Neural progenitor cell (in vitro differentiated cells): ENCODE data around the gene SLC35C1. TPM values are rescaled to one million over a fixed set of nuclear protein-coding genes. Genes with fewer than 3 reads are reported as not detected.

Experiments used
- DNase-seq: peaks from one replicate; pipeline ENCODE4 v3.0.0-alpha.2; 2016; ENCODE audit warnings: low spot score
- H2AFZ ChIP-seq: fragments of 200-600 bp; sonication (generic); replicated peaks from 2 replicates; pipeline ENCODE4 v1.6.1; 2016; ENCODE audit warnings: antibody characterized with exemption
- H3F3A ChIP-seq: fragments of 200-600 bp; sonication (generic); 2 replicates; pipeline ENCODE4 v1.6.1; 2016; ENCODE audit warnings: antibody characterized with exemption, low read depth
- H3K27ac ChIP-seq: fragments of 200-600 bp; sonication (generic); 2 replicates; pipeline ENCODE4 v1.5.1; 2016; ENCODE audit warnings: mild to moderate bottlenecking
- H3K27me3 ChIP-seq: fragments of 200-600 bp; sonication (generic); 2 replicates; pipeline ENCODE4 v1.6.1; 2016; ENCODE audit warnings: mild to moderate bottlenecking, moderate library complexity
- H3K36me3 ChIP-seq: fragments of 200-600 bp; sonication (generic); 2 replicates; pipeline ENCODE4 v1.5.1; 2016
- H3K4me1 ChIP-seq: fragments of 200-600 bp; sonication (generic); 2 replicates; pipeline ENCODE4 v1.6.1; 2016; ENCODE audit warnings: mixed run types
- H3K4me2 ChIP-seq: fragments of 200-600 bp; sonication (generic); 2 replicates; pipeline ENCODE4 v1.6.1; 2016
- H3K4me3 ChIP-seq: fragments of 200-600 bp; sonication (generic); 2 replicates; pipeline ENCODE4 v1.5.1; 2016
- H3K79me2 ChIP-seq: fragments of 200-600 bp; sonication (generic); 2 replicates; pipeline ENCODE4 v1.6.1; 2016; ENCODE audit warnings: low read depth
- H3K9ac ChIP-seq: fragments of 200-600 bp; sonication (generic); 2 replicates; pipeline ENCODE4 v1.6.1; 2016
- H3K9me3 ChIP-seq: fragments of 200-600 bp; sonication (generic); 2 replicates; pipeline ENCODE4 v1.5.1; 2016; ENCODE audit warnings: low read depth
- H4K20me1 ChIP-seq: fragments of 200-600 bp; sonication (generic); 2 replicates; pipeline ENCODE4 v1.6.1; 2016; ENCODE audit warnings: low read depth
- H3K27ac Mint-ChIP-seq: 3 replicates; pipeline ENCODE4 v1.8.0; 2021; ENCODE audit warnings: mixed read lengths
- H3K27me3 Mint-ChIP-seq: 2 replicates; pipeline ENCODE4 v1.8.0; 2022; ENCODE audit warnings: low read depth, mild to moderate bottlenecking, inconsistent platforms, moderate library complexity, mixed read lengths; ENCODE audit not compliant: insufficient read depth
- H3K36me3 Mint-ChIP-seq: 3 replicates; pipeline ENCODE4 v1.8.0; 2021; ENCODE audit warnings: mixed read lengths
- H3K4me1 Mint-ChIP-seq: 3 replicates; pipeline ENCODE4 v1.8.0; 2021; ENCODE audit warnings: mixed read lengths
- H3K4me3 Mint-ChIP-seq: 3 replicates; pipeline ENCODE4 v1.8.0; 2021; ENCODE audit warnings: mild to moderate bottlenecking, moderate library complexity, mixed read lengths
- H3K9me3 Mint-ChIP-seq: 3 replicates; pipeline ENCODE4 v1.8.0; 2020; ENCODE audit warnings: mixed read lengths
- EZH2 ChIP-seq: fragments of 200-600 bp; sonication (generic); IDR thresholded peaks from 2 replicates; pipeline ENCODE4 v1.6.1; 2017; ENCODE audit warnings: antibody characterized with exemption, mild to moderate bottlenecking, moderate library complexity
- EZH2phosphoT487 ChIP-seq: fragments of 200-600 bp; sonication (generic); IDR thresholded peaks from 2 replicates; pipeline ENCODE4 v1.6.1; 2017; ENCODE audit warnings: antibody characterized with exemption
- total RNA-seq: library from RNA; depleted of rRNA; stranded (reverse); fragments of >200 nt; gene quantifications from 2 replicates; pipeline ENCODE4 v1.2.3, GENCODE V29; 2015; ENCODE audit warnings: low replicate concordance
- TF ChIP-seq, protein P1 (sequence below): fragments of 200-600 bp; sonication (generic); IDR thresholded peaks from 2 replicates; pipeline ENCODE4 v1.5.1; 2017; ENCODE audit warnings: antibody characterized with exemption, mild to moderate bottlenecking

Gene SLC35C1
- total RNA-seq, 1 donor from 2014 or later = 1.3 TPM

GRCh38 chr11:45844822-45845578 lies 40.1 kb downstream of the SLC35C1 start:
- Mint-ChIP-seq H3K4me1 (peaks cover 18% of the 10 kb centered on the region), H3K27ac (no peak overlapping the region), H3K4me3 (no peak overlapping the region), H3K36me3 (no peaks in the 10 kb centered on the region), H3K27me3 (peaks cover 13% of the 10 kb centered on the region), H3K9me3 (no peaks in the 10 kb centered on the region)
- Histone ChIP-seq H4K20me1 (peaks cover 24% of the 10 kb centered on the region), H3K9me3 (no peaks in the 10 kb centered on the region), H3K36me3 (no peaks in the 10 kb centered on the region), H2AFZ (no peak overlapping the region), H3K9ac (no peak overlapping the region), H3K27me3 (peaks cover 39% of the 10 kb centered on the region), H3K27ac (no peak overlapping the region), H3K4me2 (no peak overlapping the region), H3K4me3 (no peak overlapping the region), H3F3A (no peaks in the 10 kb centered on the region), H3K4me1 (peaks cover 7% of the 10 kb centered on the region), H3K79me2 (peaks cover 20% of the 10 kb centered on the region)
- no peak for DNase-seq
- TF ChIP-seq EZH2 (no peak), EZH2phosphoT487 (no peak)
- TF ChIP-seq, protein P1, sequence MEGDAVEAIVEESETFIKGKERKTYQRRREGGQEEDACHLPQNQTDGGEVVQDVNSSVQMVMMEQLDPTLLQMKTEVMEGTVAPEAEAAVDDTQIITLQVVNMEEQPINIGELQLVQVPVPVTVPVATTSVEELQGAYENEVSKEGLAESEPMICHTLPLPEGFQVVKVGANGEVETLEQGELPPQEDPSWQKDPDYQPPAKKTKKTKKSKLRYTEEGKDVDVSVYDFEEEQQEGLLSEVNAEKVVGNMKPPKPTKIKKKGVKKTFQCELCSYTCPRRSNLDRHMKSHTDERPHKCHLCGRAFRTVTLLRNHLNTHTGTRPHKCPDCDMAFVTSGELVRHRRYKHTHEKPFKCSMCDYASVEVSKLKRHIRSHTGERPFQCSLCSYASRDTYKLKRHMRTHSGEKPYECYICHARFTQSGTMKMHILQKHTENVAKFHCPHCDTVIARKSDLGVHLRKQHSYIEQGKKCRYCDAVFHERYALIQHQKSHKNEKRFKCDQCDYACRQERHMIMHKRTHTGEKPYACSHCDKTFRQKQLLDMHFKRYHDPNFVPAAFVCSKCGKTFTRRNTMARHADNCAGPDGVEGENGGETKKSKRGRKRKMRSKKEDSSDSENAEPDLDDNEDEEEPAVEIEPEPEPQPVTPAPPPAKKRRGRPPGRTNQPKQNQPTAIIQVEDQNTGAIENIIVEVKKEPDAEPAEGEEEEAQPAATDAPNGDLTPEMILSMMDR = no peak

DNA sequence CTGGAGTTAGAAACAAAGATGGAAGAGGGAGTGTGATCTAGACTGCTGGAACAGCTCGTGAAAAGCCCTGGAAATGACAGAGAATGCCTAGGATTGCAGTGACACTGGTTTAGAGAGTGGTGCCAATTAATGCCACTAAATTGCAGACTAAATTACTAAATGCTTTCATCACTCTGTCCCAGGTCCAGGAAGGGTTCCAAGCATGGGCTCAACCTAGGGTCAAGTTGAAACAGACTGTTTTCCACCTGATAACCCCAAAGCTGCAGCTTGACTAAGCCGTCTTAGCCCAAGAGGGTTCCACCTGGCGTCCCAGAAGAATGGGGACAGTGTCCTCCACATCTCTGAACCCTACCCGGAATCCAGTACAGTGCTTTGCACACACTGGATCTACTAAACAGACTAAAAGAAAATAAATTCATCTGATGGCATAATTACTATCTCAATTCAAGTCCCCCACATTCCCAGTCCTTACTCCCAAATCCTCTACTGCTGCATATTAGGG lies 41.3 kb downstream of the SLC35C1 start:
- peak overlapping the region; percentile 11 for H3K4me3 Mint-ChIP-seq
- Histone ChIP-seq H3K27ac (no peak overlapping the region), H3K4me3 (no peak overlapping the region), H2AFZ (no peak overlapping the region), H3K36me3 (no peaks in the 10 kb centered on the region), H3K4me2 (no peak overlapping the region), H3F3A (no peaks in the 10 kb centered on the region), H3K27me3 (peaks cover 39% of the 10 kb centered on the region), H3K4me1 (peaks cover 7% of the 10 kb centered on the region), H3K79me2 (peaks cover 20% of the 10 kb centered on the region), H3K9ac (no peak overlapping the region), H3K9me3 (no peaks in the 10 kb centered on the region), H4K20me1 (peaks cover 36% of the 10 kb centered on the region)
- peaks cover 22% of the 10 kb centered on the region for H3K4me1 Mint-ChIP-seq
- TF ChIP-seq EZH2phosphoT487 (no peak), EZH2 (no peak)
- TF ChIP-seq, protein P1 = no peak
- DNase-seq = no peak
- H3K9me3 Mint-ChIP-seq = no peaks in the 10 kb centered on the region
- H3K27ac Mint-ChIP-seq = no peak overlapping the region
- H3K27me3 Mint-ChIP-seq = peaks cover 13% of the 10 kb centered on the region
- H3K36me3 Mint-ChIP-seq = no peaks in the 10 kb centered on the region

- DNase-seq = peak; percentile 100
- Histone ChIP-seq H2AFZ (peak within 1 kb of the TSS; percentile 64), H3K79me2 (peaks cover 23% of the 10 kb centered on the region), H3K9ac (peak within 1 kb of the TSS; percentile 73), H4K20me1 (peaks cover 46% of the 10 kb centered on the region), H3K9me3 (no peaks in the 10 kb centered on the region), H3K4me2 (peak within 1 kb of the TSS; percentile 85), H3K27ac (no peak within 1 kb of the TSS), H3K4me3 (peak within 1 kb of the TSS; percentile 86), H3K27me3 (peaks cover 39% of the 10 kb centered on the region), H3F3A (peaks cover 2% of the 10 kb centered on the region), H3K36me3 (no peaks in the 10 kb centered on the region), H3K4me1 (peaks cover 7% of the 10 kb centered on the region)
- no peak within 1 kb of the TSS for H3K27ac Mint-ChIP-seq
- H3K4me1 Mint-ChIP-seq = peaks cover 22% of the 10 kb centered on the region
- H3K9me3 Mint-ChIP-seq = no peaks in the 10 kb centered on the region
- TF ChIP-seq EZH2 (no peak), EZH2phosphoT487 (no peak)
- TF ChIP-seq, protein P1 = no peak
- no peaks in the 10 kb centered on the region for H3K36me3 Mint-ChIP-seq
- peak within 1 kb of the TSS; percentile 88 for H3K4me3 Mint-ChIP-seq
- peaks cover 13% of the 10 kb centered on the region for H3K27me3 Mint-ChIP-seq
These were observed 42.3 kb downstream of the SLC35C1 start, which contains the start of gene CRY2 for GRCh38 chr11:45846974-45847910. Gene CRY2 (plus strand): TSS chr11:45847475. CDS start chr11:45847491, 16 bp downstream.
